Keratinocyte (primary cell): Measurements from ENCODE around the gene KCNIP3.

Experiments
- CTCF ChIP-seq, 3 experiments: IDR thresholded peaks in 1 of 3; conservative IDR thresholded peaks in 1 of 3; optimal IDR thresholded peaks in 1 of 3; 2 replicates in 2 of 3; 3 replicates in 1 of 3; pipeline versions ENCODE3 to v1.5.1; 2011; ENCODE audit warnings: low read length in 3 of 3, mild to moderate bottlenecking in 3 of 3, moderate library complexity in 2 of 3, control low read depth in 1 of 3, inconsistent platforms in 1 of 3; ENCODE audit not compliant: insufficient read depth in 2 of 3; ENCODE audit errors: extremely low read depth in 1 of 3
- EZH2 ChIP-seq: IDR thresholded peaks from one replicate; pipeline ENCODE4 v1.6.1; 2012; ENCODE audit warnings: inconsistent platforms, mild to moderate bottlenecking, low read length, moderate library complexity

DNA sequence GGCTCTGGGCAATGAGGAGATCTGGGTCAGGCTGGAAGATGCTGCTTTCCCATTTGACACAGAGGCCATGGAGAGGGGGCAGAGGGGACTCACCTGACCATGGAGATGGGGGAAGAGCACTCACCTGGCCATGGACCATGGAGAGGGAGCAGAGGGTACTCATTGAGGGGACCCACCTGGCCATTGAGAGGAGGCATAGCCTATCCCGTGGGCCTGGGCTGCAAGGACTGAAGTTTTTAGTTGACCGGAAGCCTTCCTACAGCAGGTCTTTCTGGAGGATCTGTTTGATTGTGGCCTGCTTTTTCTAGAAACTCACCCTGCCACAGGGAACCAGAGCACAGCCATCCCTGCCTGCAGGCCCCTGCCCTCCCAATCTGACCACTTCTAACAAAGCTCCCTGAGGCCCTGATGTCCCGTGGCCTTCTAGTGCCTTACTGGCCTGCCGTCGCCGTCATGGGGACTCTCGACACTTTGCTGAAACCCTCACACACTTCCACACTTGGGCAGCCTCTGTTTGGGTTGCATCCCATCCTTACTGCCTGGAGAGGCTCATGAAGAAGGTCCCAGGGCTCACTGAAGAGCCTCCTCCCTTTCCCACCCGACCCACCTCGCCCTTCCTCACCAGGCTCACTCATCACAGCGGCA lies 28.0 kb upstream of the KCNIP3 start:
- TF ChIP-seq CTCF (optimal IDR thresholded peaks at IDR 0.05 in 1 of 3, IDR thresholded peaks at IDR 0.05 in 1 of 3, conservative IDR thresholded peaks at IDR 0.05 in 1 of 3; ENCODE audit: extremely low read depth in 1 of 3, insufficient read depth in 2 of 3, low read length in 3 of 3) = no peak
- no peak for TF ChIP-seq EZH2
